Spinal cord (tissue), 10 donors: ENCODE measurements around the gene SCIN. TPM values are rescaled to one million over a fixed set of nuclear protein-coding genes. Genes with fewer than 3 reads are reported as not detected.
A peak's percentile ranks its signal among the peaks of the same experiment; 100 is the strongest.
"Not testable (repeated sequence)": the region's sequence is repeated elsewhere in the genome, so short reads cannot be mapped to it uniquely, and the experiment has no call there.

Experiments used
- DNase-seq, 6 donors: peaks; one replicate each; pipeline versions ENCODE4 v3.0.0 to v3.0.0-alpha.2; 2013 to 2015; ENCODE audit warnings: low spot score in 6 of 6, low read depth in 4 of 6
- H3K27ac ChIP-seq: one replicate; pipeline ENCODE4 v1.5.1; 2013; ENCODE audit warnings: low read depth, low read length, control low read depth
- H3K27me3 ChIP-seq: one replicate; pipeline ENCODE4 v1.6.1; 2013; ENCODE audit warnings: low read length; ENCODE audit not compliant: control insufficient read depth, insufficient read depth
- H3K36me3 ChIP-seq: one replicate; pipeline ENCODE4 v1.6.1; 2013; ENCODE audit warnings: low read length; ENCODE audit not compliant: control insufficient read depth, insufficient read depth
- H3K4me1 ChIP-seq: one replicate; pipeline ENCODE4 v1.6.1; 2013; ENCODE audit warnings: low read length; ENCODE audit not compliant: control insufficient read depth, insufficient read depth
- H3K4me3 ChIP-seq: one replicate; pipeline ENCODE4 v1.5.1; 2013; ENCODE audit warnings: low read depth, low read length, control low read depth
- H3K9me3 ChIP-seq: one replicate; pipeline ENCODE4 v1.6.1; 2013; ENCODE audit warnings: low read length; ENCODE audit not compliant: control insufficient read depth, insufficient read depth
- WGBS: methylation state at CpG from one replicate; pipeline ENCODE4 v1.1.5; 2013; ENCODE audit warnings: missing lambda C conversion rate; ENCODE audit not compliant: insufficient coverage; 5-methylcytosine and 5-hydroxymethylcytosine counted together
- polyA plus RNA-seq, 2 donors: library from polyadenylated mRNA; unstranded; fragments of 120-200 nt; gene quantifications; one replicate each; pipeline ENCODE4 v1.2.1, GENCODE V29; 2013; ENCODE audit not compliant: insufficient read length in 2 of 2
- total RNA-seq, 2 donors: library from RNA; depleted of rRNA in 1 of 2; stranded (reverse); fragments of 120-200 nt in 1 of 2; fragments of >200 nt in 1 of 2; gene quantifications; one replicate each; pipeline versions ENCODE4 v1.2.3 to v1.2.4, GENCODE V29; 2013 to 2014
- donor health status: healthy.

SCIN gene
- total and polyA plus RNA-seq, 4 donors, result 7.5 to 17.0 (median 8.4) TPM

GRCh38 chr7:12690041-12690878 is 119.7 kb downstream of the SCIN start:
- Histone ChIP-seq H3K9me3 (no peaks in the 10 kb centered on the region), H3K36me3 (no peaks in the 10 kb centered on the region), H3K4me3 (peak overlapping the region; percentile 65), H3K27ac (peak overlapping the region; percentile 38), H3K4me1 (peaks cover 5% of the 10 kb centered on the region), H3K27me3 (no peaks in the 10 kb centered on the region)
- no CpG with 5 or more reads among the region's 1 CpG for WGBS
- no peak for DNase-seq

GRCh38 chr7:12691388-12691787 is 120.9 kb downstream of the SCIN start:
- not testable (repeated sequence) for H3K9me3 ChIP-seq, H3K27me3 ChIP-seq
- no CpG with 5 or more reads among the region's 3 CpGs for WGBS

GRCh38 chr7:12692035-12692434 is 121.5 kb downstream of the SCIN start:
- Histone ChIP-seq H3K27me3 (no peaks in the 10 kb centered on the region), H3K4me3 (no peak overlapping the region), H3K36me3 (no peaks in the 10 kb centered on the region), H3K27ac (peak overlapping the region; percentile 11), H3K9me3 (no peaks in the 10 kb centered on the region), H3K4me1 (no peaks in the 10 kb centered on the region)
- no peak for DNase-seq
- WGBS, result no CpG with 5 or more reads among the region's 1 CpG

More at GRCh38 chr7:12691388-12691787, 120.9 kb downstream of the SCIN start:
- not testable (repeated sequence) for DNase-seq, H3K36me3 ChIP-seq, H3K4me1 ChIP-seq, H3K27ac ChIP-seq
- peak overlapping the region; percentile 65 for H3K4me3 ChIP-seq

- WGBS, result no CpG with 5 or more reads among the region's 3 CpGs
- Histone ChIP-seq H3K27me3 (no peaks in the 10 kb centered on the region), H3K4me3 (no peak overlapping the region), H3K9me3 (no peaks in the 10 kb centered on the region), H3K27ac (no peak overlapping the region), H3K36me3 (no peaks in the 10 kb centered on the region), H3K4me1 (no peaks in the 10 kb centered on the region)
- no peak for DNase-seq
Observed at GRCh38 chr7:12692479-12693259, 122.1 kb downstream of the SCIN start.

- no CpG with 5 or more reads among the region's 1 CpG for WGBS
- no peaks in the 10 kb centered on the region for H3K4me1 ChIP-seq
Observed at GRCh38 chr7:12694817-12695216, 124.3 kb downstream of the SCIN start.

GRCh38 chr7:12695965-12696364 is 125.4 kb downstream of the SCIN start:
- H3K27me3 ChIP-seq, result no peaks in the 10 kb centered on the region
- DNase-seq, result no peak
- no peaks in the 10 kb centered on the region for H3K4me1 ChIP-seq
- H3K9me3 ChIP-seq, result no peaks in the 10 kb centered on the region
- WGBS, result no CpG with 5 or more reads among the region's 1 CpG
- no peak overlapping the region for H3K4me3 ChIP-seq
- no peaks in the 10 kb centered on the region for H3K36me3 ChIP-seq
- H3K27ac ChIP-seq, result no peak overlapping the region

More at GRCh38 chr7:12694817-12695216, 124.3 kb downstream of the SCIN start:
- H3K27ac ChIP-seq, result no peak overlapping the region
- H3K36me3 ChIP-seq, result no peaks in the 10 kb centered on the region
- H3K9me3 ChIP-seq, result no peaks in the 10 kb centered on the region
- H3K4me3 ChIP-seq, result no peak overlapping the region
- DNase-seq, result no peak
- H3K27me3 ChIP-seq, result no peaks in the 10 kb centered on the region

- Histone ChIP-seq H3K36me3 (no peaks in the 10 kb centered on the region), H3K4me1 (no peaks in the 10 kb centered on the region), H3K4me3 (no peak overlapping the region), H3K9me3 (peaks cover 3% of the 10 kb centered on the region), H3K27me3 (no peaks in the 10 kb centered on the region), H3K27ac (no peak overlapping the region)
- no peak for DNase-seq
- WGBS, result 98% methylated on average over 7 of the region's 10 CpGs
Observed at GRCh38 chr7:12699299-12699698, 128.8 kb downstream of the SCIN start.

- Histone ChIP-seq H3K36me3 (no peaks in the 10 kb centered on the region), H3K27ac (no peak overlapping the region), H3K9me3 (peaks cover 3% of the 10 kb centered on the region), H3K27me3 (no peaks in the 10 kb centered on the region), H3K4me3 (no peak overlapping the region), H3K4me1 (no peaks in the 10 kb centered on the region)
- DNase-seq, result no peak
- WGBS, result 100% methylated on average over 1 of the region's 2 CpGs
Observed at GRCh38 chr7:12701433-12701832, 130.9 kb downstream of the SCIN start.

- Histone ChIP-seq H3K36me3 (no peaks in the 10 kb centered on the region), H3K4me3 (no peak overlapping the region), H3K4me1 (no peaks in the 10 kb centered on the region), H3K27ac (no peak overlapping the region), H3K9me3 (peaks cover 3% of the 10 kb centered on the region), H3K27me3 (no peaks in the 10 kb centered on the region)
- DNase-seq, result no peak
- no CpG with 5 or more reads among the region's 2 CpGs for WGBS
Observed at GRCh38 chr7:12703881-12704280, 133.4 kb downstream of the SCIN start.
